ENCODE data around the gene SLN.

GRCh38 chr11:107669893-107670601 is 41.8 kb downstream of the SLN start:
- TF ChIP-seq CTCF (IDR thresholded peaks at IDR 0.05; ENCODE audit: low read length) = no peak
- TF ChIP-seq EZH2 (optimal IDR thresholded peaks at IDR 0.05; ENCODE audit: low read depth, low read length) = no peak
- no peak for TF ChIP-seq EZH2phosphoT487 (IDR thresholded peaks at IDR 0.05; ENCODE audit: low read length)

Measured in MM.1S (cell line).